Duodenal mucosa (tissue), 2 donors: Measurements from ENCODE around the gene AIG1.
"Not testable (repeated sequence)": the region's sequence is repeated elsewhere in the genome, so short reads cannot be mapped to it uniquely, and the experiment has no call there.

ENCODE experiments used
- H3K27ac ChIP-seq: one replicate; pipeline ENCODE4 v1.7.0; 2013; ENCODE audit warnings: low read depth, low read length
- H3K27me3 ChIP-seq, 2 donors: one replicate each; pipeline ENCODE4 v1.7.0; 2013; ENCODE audit warnings: low read length in 2 of 2, control low read depth in 1 of 2; ENCODE audit not compliant: insufficient read depth in 2 of 2, control insufficient read depth in 1 of 2
- H3K36me3 ChIP-seq, 2 donors: one replicate each; pipeline ENCODE4 v1.7.0; 2013; ENCODE audit warnings: low read length in 2 of 2, control low read depth in 1 of 2; ENCODE audit not compliant: insufficient read depth in 2 of 2, control insufficient read depth in 1 of 2
- H3K4me1 ChIP-seq, 2 donors: one replicate each; pipeline ENCODE4 v1.7.0; 2013; ENCODE audit warnings: low read length in 2 of 2, control low read depth in 1 of 2; ENCODE audit not compliant: insufficient read depth in 2 of 2, control insufficient read depth in 1 of 2
- H3K4me3 ChIP-seq, 2 donors: one replicate each; pipeline ENCODE4 v1.7.0; 2013; ENCODE audit warnings: low read length in 2 of 2, low read depth in 1 of 2
- H3K9ac ChIP-seq, 2 donors: one replicate each; pipeline ENCODE4 v1.7.0; 2013; ENCODE audit warnings: low read length in 2 of 2, low read depth in 1 of 2
- H3K9me3 ChIP-seq, 2 donors: one replicate each; pipeline ENCODE4 v1.7.0; 2013; ENCODE audit warnings: low read length in 2 of 2, control low read depth in 1 of 2; ENCODE audit not compliant: control insufficient read depth in 1 of 2

The AIG1 gene

DNA sequence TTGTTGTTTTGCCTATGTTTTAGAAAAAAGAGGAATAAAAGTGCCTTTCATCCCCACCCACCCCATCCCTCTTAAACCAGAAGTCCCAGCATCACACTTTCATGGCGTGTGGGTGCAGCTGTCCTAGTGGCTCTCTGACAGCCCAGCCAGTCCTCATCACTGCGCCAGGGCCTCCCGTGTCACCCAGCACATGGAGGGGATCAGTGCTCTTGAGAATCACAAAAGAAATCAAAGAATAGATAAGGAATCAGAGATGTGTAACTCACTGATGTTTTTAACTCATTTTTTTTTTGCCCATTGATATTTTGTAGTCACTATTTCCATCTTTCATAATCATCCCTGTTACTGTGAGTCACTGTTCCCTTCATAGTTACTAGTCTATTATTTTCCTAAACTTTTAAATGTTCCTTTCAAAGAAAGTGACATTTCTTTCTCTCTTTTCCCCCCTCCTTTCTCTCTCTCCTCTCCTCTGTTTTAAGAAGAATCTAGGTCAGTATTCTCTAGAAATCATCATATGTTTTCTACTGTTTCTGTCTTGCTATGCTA lies 78.6 kb downstream of the AIG1 start:
- H3K4me3 ChIP-seq: no peak overlapping the region
- H3K27me3 ChIP-seq: no peaks in the 10 kb centered on the region
- no peaks in the 10 kb centered on the region for H3K4me1 ChIP-seq
- H3K9ac ChIP-seq: no peak overlapping the region
- no peak overlapping the region for H3K27ac ChIP-seq
- H3K9me3 ChIP-seq: no peaks in the 10 kb centered on the region
- H3K36me3 ChIP-seq: peaks cover 6 to 17% of the 10 kb centered on the region in 2 donors

DNA sequence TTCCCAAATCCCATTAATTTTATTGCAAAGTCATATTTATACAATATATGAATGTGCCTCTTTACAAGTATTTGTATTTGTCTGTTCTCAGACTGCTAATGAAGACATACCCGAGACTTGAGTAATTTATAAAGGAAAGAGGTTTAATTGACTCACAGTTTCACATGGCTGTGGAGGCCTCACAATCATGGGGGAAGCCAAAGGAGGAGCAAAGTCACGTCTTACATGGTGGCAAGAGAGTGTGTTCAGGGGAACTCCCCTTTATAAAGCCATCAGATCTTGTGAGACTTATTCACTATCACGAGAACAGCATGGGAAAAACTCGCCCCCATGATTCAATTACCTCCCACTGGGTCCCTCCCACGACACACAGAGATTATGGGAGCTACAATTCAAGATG lies 79.2 kb downstream of the AIG1 start:
- not testable (repeated sequence) for H3K9me3 ChIP-seq

DNA sequence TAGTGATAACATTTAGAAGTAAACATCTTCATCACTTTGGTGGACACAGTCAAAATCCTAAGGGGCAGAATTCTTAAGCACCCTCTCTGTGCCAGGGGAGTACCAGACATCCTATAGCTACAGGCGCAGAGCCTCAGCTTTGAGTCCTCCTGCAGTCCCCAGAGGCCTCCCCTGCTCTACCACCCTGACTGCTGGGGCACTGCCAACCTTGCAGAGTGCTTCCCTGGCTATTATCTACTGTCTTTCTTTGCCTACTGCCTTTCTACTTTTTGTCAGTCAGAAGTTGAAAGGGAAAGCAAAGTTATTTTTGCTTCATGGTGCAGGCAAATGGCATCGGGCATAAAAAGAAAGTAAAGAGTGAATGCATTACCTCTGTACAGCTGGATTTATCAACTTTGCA lies 80.1 kb downstream of the AIG1 start:
- Histone ChIP-seq H3K4me3 (no peak overlapping the region), H3K9ac (no peak overlapping the region), H3K4me1 (no peaks in the 10 kb centered on the region), H3K36me3 (peaks cover 6 to 17% of the 10 kb centered on the region in 2 donors), H3K27ac (no peak overlapping the region), H3K27me3 (no peaks in the 10 kb centered on the region), H3K9me3 (no peaks in the 10 kb centered on the region)

More for the DNA sequence above, 79.2 kb downstream of the AIG1 start:
- not testable (repeated sequence) for H3K4me1 ChIP-seq, H3K27me3 ChIP-seq, H3K27ac ChIP-seq, H3K4me3 ChIP-seq, H3K9ac ChIP-seq
- H3K36me3 ChIP-seq: peaks cover 6 to 17% of the 10 kb centered on the region in 2 donors

DNA sequence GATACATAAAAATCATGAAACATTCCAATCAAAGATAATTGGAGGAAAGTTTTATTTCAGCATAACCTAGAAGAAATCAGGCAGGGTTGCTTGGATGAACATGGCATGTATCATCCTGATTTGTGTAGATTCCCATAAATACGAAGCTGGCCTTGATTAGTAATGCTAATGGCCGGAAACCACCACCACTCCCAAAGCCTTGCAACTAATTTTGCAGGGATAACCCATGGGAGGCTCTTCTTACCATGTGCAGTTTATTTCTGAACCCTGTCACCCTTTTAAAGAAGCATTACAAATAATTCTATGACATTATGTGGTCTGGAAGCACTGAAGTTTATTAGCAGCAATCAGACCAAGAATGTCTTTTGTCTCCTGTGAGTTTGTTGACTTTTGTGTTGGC lies 80.8 kb downstream of the AIG1 start:
- Histone ChIP-seq H3K9me3 (no peaks in the 10 kb centered on the region), H3K4me1 (no peaks in the 10 kb centered on the region), H3K9ac (no peak overlapping the region), H3K36me3 (peaks cover 6 to 17% of the 10 kb centered on the region in 2 donors), H3K27ac (no peak overlapping the region), H3K4me3 (no peak overlapping the region), H3K27me3 (no peaks in the 10 kb centered on the region)

DNA sequence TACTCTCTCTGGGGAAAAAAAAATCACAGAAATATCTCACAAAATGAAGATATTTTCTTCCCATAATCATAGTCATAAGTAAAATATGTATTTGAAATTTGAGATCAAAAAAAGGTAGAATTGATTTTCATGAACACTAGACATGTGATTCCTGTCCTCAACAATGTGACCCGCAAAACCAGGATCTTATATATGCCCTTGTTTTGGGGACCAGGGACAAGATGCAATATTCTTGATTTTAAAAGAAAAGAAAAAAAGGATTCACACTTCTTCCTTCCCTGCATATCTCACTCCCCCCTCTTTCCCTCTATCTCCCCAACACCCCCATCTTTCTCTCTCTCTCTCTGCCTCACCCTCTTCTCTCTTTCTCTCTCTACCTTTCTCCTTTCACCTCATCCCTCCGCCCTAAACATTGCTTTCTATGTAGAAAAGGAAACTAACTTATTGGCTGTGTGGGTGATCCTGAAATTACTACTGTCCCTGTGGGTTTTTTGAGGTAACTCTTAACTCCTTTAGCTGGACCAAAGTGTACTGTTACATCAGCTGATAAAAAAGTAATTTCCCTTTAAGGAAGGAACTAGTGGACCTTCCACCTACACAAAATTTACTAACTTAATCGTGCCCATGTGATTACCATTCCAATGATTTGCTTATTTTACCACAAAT lies 85.6 kb downstream of the AIG1 start:
- H3K9me3 ChIP-seq: no peaks in the 10 kb centered on the region
- H3K27ac ChIP-seq: no peak overlapping the region
- peaks cover 8 to 9% of the 10 kb centered on the region in 2 donors for H3K36me3 ChIP-seq
- H3K4me1 ChIP-seq: no peaks in the 10 kb centered on the region
- no peaks in the 10 kb centered on the region for H3K27me3 ChIP-seq
- H3K4me3 ChIP-seq: no peak overlapping the region
- H3K9ac ChIP-seq: no peak overlapping the region

DNA sequence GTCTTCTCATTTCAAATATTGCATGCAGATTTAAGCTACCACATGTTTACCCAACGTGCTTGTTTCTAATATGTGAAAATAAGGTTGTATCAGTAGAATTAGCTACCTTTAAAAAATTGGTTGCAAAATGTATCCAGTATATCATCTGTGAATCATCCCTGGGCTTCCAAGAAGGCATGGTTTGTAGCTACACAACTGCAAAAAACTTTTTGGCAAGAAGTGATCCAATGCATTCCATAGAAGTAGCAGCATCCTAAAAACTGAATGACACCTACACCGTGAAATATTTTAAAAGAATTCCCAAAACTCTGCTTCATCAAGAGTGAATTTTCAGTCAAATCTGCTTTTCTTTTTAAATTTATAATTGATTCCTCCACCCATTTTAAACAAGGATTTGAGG lies 89.1 kb downstream of the AIG1 start:
- no peaks in the 10 kb centered on the region for H3K27me3 ChIP-seq
- no peak overlapping the region for H3K9ac ChIP-seq
- H3K27ac ChIP-seq: no peak overlapping the region
- peaks cover 5 to 9% of the 10 kb centered on the region in 2 donors for H3K36me3 ChIP-seq
- H3K9me3 ChIP-seq: no peaks in the 10 kb centered on the region
- no peaks in the 10 kb centered on the region for H3K4me1 ChIP-seq
- H3K4me3 ChIP-seq: no peak overlapping the region

DNA sequence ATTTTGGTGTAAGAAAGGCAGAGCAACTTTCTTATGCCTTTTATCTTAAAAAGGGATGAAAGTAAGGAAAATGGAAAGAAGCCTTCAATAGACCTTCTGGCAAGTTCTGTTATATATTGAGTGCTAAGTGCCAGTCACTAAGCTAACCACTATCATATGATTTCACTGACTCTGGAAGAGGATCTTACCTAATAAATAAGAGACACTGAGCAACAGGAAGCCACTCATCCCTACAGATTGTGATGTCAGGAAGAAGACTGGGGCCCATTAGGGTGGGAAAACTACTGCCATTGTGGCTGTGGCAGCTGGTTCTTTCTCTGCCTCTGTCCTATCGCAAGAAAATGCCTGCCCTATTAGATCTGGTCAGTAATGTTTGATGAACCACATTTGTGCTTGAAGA lies 89.6 kb downstream of the AIG1 start:
- H3K36me3 ChIP-seq: peaks cover 5 to 9% of the 10 kb centered on the region in 2 donors
- no peaks in the 10 kb centered on the region for H3K4me1 ChIP-seq
- no peak overlapping the region for H3K4me3 ChIP-seq
- H3K27me3 ChIP-seq: no peaks in the 10 kb centered on the region
- no peak overlapping the region for H3K9ac ChIP-seq
- H3K27ac ChIP-seq: no peak overlapping the region
- no peaks in the 10 kb centered on the region for H3K9me3 ChIP-seq

DNA sequence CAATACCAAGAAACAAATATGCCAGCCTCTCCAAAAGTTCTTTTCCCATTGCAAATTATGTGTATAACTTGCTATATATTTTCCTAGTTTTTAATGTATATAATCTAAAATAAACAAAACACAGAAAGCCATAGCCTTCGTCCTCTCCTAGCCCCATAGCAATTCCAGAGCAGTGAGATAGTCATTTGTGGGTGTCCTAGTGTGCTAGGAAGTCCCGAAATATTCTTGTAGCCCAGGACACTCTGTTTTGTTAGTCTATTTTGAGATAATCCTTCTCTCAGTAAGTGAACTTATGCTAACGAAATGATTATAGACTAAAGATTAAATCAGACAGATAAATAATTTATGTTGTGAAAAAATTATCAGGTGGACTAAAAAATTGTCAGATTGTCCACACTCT lies 90.7 kb downstream of the AIG1 start:
- no peaks in the 10 kb centered on the region for H3K27me3 ChIP-seq
- no peak overlapping the region for H3K9ac ChIP-seq
- H3K27ac ChIP-seq: no peak overlapping the region
- H3K4me3 ChIP-seq: no peak overlapping the region
- H3K9me3 ChIP-seq: no peaks in the 10 kb centered on the region
- peaks cover 5 to 9% of the 10 kb centered on the region in 2 donors for H3K36me3 ChIP-seq
- H3K4me1 ChIP-seq: no peaks in the 10 kb centered on the region

DNA sequence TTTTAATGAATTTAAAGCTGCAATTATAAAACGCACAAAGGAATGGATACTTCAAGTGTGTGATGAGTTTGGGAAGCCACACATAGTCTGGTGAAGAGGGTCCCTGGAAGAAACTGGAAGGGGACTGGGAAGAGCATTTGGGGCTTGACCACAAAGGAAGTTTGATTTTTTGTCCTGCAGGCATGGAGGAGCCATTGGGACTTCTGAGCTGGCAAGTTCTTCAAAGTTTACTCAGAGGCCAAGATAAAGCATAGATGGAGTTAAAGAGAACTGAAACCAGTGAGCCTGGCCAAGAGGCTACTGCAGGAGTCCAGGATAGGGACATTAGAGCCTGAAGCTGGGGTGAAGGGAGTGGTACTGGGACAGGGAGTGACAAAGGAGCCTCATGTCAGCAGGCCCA lies 95.0 kb downstream of the AIG1 start:
- H3K36me3 ChIP-seq: no peaks in the 10 kb centered on the region

DNA sequence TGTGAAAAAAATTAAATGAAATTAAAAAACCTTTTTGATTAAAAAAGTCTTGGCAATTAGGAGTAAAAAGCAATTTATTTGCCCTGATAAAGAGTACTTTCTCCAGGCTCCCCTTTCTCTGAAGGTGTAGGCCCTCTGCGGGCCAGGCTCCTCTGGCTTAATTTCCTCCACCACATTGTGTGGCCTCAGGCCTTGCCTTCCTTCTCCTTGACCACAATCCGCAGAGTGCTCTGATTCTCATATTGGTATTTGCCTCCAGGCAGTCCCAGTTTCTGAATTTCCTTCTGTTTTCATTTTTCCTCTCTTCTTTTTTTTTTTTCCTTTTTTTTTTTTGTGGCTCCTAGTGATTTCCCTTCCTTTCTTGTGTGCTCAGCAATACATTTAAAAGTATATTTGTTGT lies 96.4 kb downstream of the AIG1 start:
- no peak overlapping the region for H3K27ac ChIP-seq
- no peaks in the 10 kb centered on the region for H3K9me3 ChIP-seq
- H3K4me3 ChIP-seq: no peak overlapping the region
- no peaks in the 10 kb centered on the region for H3K36me3 ChIP-seq
- H3K4me1 ChIP-seq: no peaks in the 10 kb centered on the region
- H3K9ac ChIP-seq: no peak overlapping the region
- no peaks in the 10 kb centered on the region for H3K27me3 ChIP-seq

More for the DNA sequence above, 95.0 kb downstream of the AIG1 start:
- Histone ChIP-seq H3K27me3 (no peaks in the 10 kb centered on the region), H3K27ac (no peak overlapping the region), H3K4me3 (no peak overlapping the region), H3K9ac (no peak overlapping the region), H3K9me3 (no peaks in the 10 kb centered on the region), H3K4me1 (no peaks in the 10 kb centered on the region)
